Caco-2 (cell line): Measurements from ENCODE around the gene OTOF. TPM values are rescaled to one million over a fixed set of nuclear protein-coding genes. Genes with fewer than 3 reads are reported as not detected.

ENCODE experiments used
- BruUV-seq: library from RNA; stranded (reverse); fragments of 400-500 nt; replicated peaks from 2 replicates; lab custom pipeline; 2021; lab: Mats Ljungman, UMichigan
- CTCF ChIA-PET: fragments of 300-600 bp; sonication (Branson Sonifier 250); formaldehyde crosslinking; loops from one replicate; lab custom pipeline; 2022; ENCODE audit warnings: antibody characterized with exemption; lab: Charles Lee
- POLR2A ChIA-PET: fragments of 300-600 bp; sonication (Branson Sonifier 250); formaldehyde crosslinking; loops from one replicate; lab custom pipeline; 2022; ENCODE audit warnings: antibody characterized with exemption; lab: Charles Lee
- DNase-seq, 2 experiments: peaks; one replicate each; pipeline versions ENCODE4 v3.0.0 to v3.0.0-alpha.2; 2020 to 2022
- H3K27me3 ChIP-seq: replicated peaks from 2 replicates; pipeline ENCODE4 v1.6.0; 2011; ENCODE audit warnings: low read length; ENCODE audit not compliant: control insufficient read depth, insufficient read depth
- H3K36me3 ChIP-seq: 2 replicates; pipeline ENCODE4 v1.5.1; 2011; ENCODE audit warnings: low read length; ENCODE audit not compliant: control insufficient read depth, insufficient read depth
- H3K4me1 ChIP-seq: fragments of 250-450 bp; sonication (Bioruptor Pico); 2 replicates; pipeline ENCODE4 v1.5.1; 2020; ENCODE audit warnings: mild to moderate bottlenecking
- H3K4me3 ChIP-seq: 2 replicates; pipeline ENCODE4 v1.5.1; 2011; ENCODE audit warnings: low read depth, mild to moderate bottlenecking, control low read depth, low read length
- H3K9me3 ChIP-seq: fragments of 250-450 bp; sonication (Bioruptor Pico); 2 replicates; pipeline ENCODE4 v1.5.1; 2020; ENCODE audit warnings: mild to moderate bottlenecking, moderate library complexity
- H3K27ac Mint-ChIP-seq: one replicate; pipeline ENCODE4 v1.8.0; 2022; ENCODE audit warnings: mixed read lengths; ENCODE audit not compliant: unreplicated experiment
- H3K27me3 Mint-ChIP-seq: one replicate; pipeline ENCODE4 v1.8.0; 2022; ENCODE audit warnings: mixed read lengths; ENCODE audit not compliant: insufficient read depth, unreplicated experiment
- H3K36me3 Mint-ChIP-seq: one replicate; pipeline ENCODE4 v1.8.0; 2022; ENCODE audit warnings: mild to moderate bottlenecking, mixed read lengths; ENCODE audit not compliant: insufficient read depth, unreplicated experiment
- H3K4me1 Mint-ChIP-seq: one replicate; pipeline ENCODE4 v1.8.0; 2022; ENCODE audit warnings: low read depth, mixed read lengths; ENCODE audit not compliant: unreplicated experiment
- H3K4me3 Mint-ChIP-seq: one replicate; pipeline ENCODE4 v1.8.0; 2022; ENCODE audit warnings: mild to moderate bottlenecking, moderate library complexity, mixed read lengths; ENCODE audit not compliant: unreplicated experiment
- H3K9me3 Mint-ChIP-seq: one replicate; pipeline ENCODE4 v1.8.0; 2022; ENCODE audit warnings: mixed read lengths; ENCODE audit not compliant: unreplicated experiment
- intact Hi-C: fragments of 100-400 bp; cut with micrococcal nuclease; formaldehyde crosslinking; loops from one replicate; pipeline ENCODE4 v1.10.0; 2022; ENCODE audit not compliant: unreplicated experiment
- total RNA-seq: library from RNA; stranded (reverse); gene quantifications from 2 replicates; pipeline ENCODE4 v1.2.3, GENCODE V29; 2022
- TF ChIP-seq, protein P1 (sequence below), 2 experiments: fragments of 200-600 bp in 1 of 2; IDR thresholded peaks; 1 replicate in 1 of 2; 2 replicates in 1 of 2; pipeline versions ENCODE4 v1.5.1 to v1.8.0; 2011 to 2022; ENCODE audit warnings: antibody characterized with exemption in 1 of 2, control low read depth in 1 of 2, inconsistent platforms in 1 of 2, low read depth in 1 of 2, low read length in 1 of 2, mild to moderate bottlenecking in 1 of 2, moderate library complexity in 1 of 2; ENCODE audit not compliant: insufficient read depth in 1 of 2, severe bottlenecking in 1 of 2, unreplicated experiment in 1 of 2

OTOF gene
- total RNA-seq, 1 experiment from 2014 or later: 0.09 TPM

DNA sequence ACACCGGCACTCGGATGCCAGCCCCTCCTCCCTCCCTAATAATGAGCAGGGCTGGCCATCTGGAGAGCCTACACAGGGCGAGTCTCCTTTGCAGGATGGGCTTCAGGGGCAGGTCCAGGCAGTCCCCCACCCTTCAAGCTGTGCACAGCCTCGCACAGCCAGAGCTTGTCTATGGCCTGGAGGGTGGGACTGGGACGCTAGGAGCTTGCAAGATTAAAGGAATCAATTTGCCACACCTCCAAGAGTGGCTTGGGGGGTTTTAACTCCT lies 43.9 kb upstream of the OTOF start:
- POLR2A ChIA-PET: no interaction called here
- H3K27me3 Mint-ChIP-seq: peaks cover 5% of the 10 kb centered on the region
- no peak overlapping the region for H3K27ac Mint-ChIP-seq
- no TSS peak for BruUV-seq
- no peaks in the 10 kb centered on the region for H3K36me3 Mint-ChIP-seq
- H3K9me3 Mint-ChIP-seq: no peaks in the 10 kb centered on the region
- CTCF ChIA-PET: interaction anchor here (0.6 kb wide), 1 partner anchor 34 kb away, joined by 3 read pairs; no protein-coding TSS in a partner anchor
- TF ChIP-seq, protein P1, sequence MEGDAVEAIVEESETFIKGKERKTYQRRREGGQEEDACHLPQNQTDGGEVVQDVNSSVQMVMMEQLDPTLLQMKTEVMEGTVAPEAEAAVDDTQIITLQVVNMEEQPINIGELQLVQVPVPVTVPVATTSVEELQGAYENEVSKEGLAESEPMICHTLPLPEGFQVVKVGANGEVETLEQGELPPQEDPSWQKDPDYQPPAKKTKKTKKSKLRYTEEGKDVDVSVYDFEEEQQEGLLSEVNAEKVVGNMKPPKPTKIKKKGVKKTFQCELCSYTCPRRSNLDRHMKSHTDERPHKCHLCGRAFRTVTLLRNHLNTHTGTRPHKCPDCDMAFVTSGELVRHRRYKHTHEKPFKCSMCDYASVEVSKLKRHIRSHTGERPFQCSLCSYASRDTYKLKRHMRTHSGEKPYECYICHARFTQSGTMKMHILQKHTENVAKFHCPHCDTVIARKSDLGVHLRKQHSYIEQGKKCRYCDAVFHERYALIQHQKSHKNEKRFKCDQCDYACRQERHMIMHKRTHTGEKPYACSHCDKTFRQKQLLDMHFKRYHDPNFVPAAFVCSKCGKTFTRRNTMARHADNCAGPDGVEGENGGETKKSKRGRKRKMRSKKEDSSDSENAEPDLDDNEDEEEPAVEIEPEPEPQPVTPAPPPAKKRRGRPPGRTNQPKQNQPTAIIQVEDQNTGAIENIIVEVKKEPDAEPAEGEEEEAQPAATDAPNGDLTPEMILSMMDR (IDR thresholded peaks at IDR 0.05; ENCODE audit: insufficient read depth in 1 of 2, low read depth in 1 of 2, low read length in 1 of 2, severe bottlenecking in 1 of 2, unreplicated experiment in 1 of 2): no peak
- intact Hi-C loops: loop anchor here (1.0 kb wide), 3 partner anchors 33 to 224 kb away; no protein-coding TSS in a partner anchor
- H3K4me3 ChIP-seq: no peak overlapping the region
- DNase-seq: no peak
- no peaks in the 10 kb centered on the region for H3K9me3 ChIP-seq
- H3K27me3 ChIP-seq: no peaks in the 10 kb centered on the region; the same call in 1 of the 2 replicates
- H3K4me1 ChIP-seq: no peaks in the 10 kb centered on the region
- no peak overlapping the region for H3K4me3 Mint-ChIP-seq
- no peaks in the 10 kb centered on the region for H3K4me1 Mint-ChIP-seq
- H3K36me3 ChIP-seq: no peaks in the 10 kb centered on the region

DNA sequence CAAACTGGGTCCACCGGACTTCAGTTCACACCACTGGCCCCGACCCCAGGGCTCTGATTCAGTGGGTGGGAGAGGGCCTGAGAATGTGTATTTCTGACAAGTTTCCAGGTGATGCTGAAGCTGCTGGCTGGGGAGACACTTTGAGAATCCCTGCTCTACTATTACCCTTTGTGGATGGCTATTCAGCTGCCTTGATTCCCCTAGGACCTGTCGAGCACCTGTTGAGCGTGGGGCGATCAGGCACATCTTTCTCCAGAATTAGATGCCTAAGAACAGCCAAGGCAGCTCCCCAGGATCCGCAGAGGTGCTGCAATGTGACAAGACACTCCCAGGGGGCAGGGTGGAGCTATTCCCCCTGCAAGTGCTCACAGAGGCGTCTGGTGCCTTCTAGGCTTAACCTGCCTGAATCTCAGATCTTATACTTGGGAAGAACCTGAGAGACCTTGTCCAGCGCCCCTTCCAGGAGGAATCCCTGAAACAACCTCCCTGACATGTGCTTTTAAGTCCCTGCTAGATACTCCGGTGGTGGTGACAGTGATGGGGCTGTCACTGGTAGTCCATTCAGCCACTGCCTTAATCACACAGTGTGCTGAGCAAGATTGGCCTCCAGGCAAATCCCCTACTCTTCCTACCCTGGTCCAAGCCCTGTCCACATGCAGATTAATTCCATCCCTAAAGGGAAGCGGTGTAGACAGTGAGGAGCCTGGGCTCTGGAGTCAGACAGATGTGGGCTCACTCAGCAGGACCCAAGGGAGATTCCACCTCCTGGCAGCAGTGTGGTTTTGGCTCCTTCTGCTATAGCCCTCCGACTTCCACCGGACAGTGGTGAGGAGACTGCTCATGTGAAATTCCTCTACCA lies 43.4 kb upstream of the OTOF start:
- H3K4me1 Mint-ChIP-seq: no peaks in the 10 kb centered on the region
- H3K36me3 Mint-ChIP-seq: no peaks in the 10 kb centered on the region
- peaks cover 5% of the 10 kb centered on the region for H3K27me3 Mint-ChIP-seq
- H3K4me3 ChIP-seq: no peak overlapping the region
- H3K4me3 Mint-ChIP-seq: no peak overlapping the region
- TF ChIP-seq, protein P1 (IDR thresholded peaks at IDR 0.05; ENCODE audit: insufficient read depth in 1 of 2, low read depth in 1 of 2, low read length in 1 of 2, severe bottlenecking in 1 of 2, unreplicated experiment in 1 of 2): peak; percentile 79 to 88
- H3K27me3 ChIP-seq: no peaks in the 10 kb centered on the region; the same call in 1 of the 2 replicates
- ChIA-PET CTCF (interaction anchor here (0.7 to 2.6 kb wide), 11 partner anchors 10 to 85 kb away, joined by 3 to 42 read pairs (median 4); no protein-coding TSS in a partner anchor), POLR2A (no interaction called here)
- H3K27ac Mint-ChIP-seq: no peak overlapping the region
- peak; percentile 60 to 71 for DNase-seq
- no peaks in the 10 kb centered on the region for H3K9me3 ChIP-seq
- H3K9me3 Mint-ChIP-seq: no peaks in the 10 kb centered on the region
- intact Hi-C loops: loop anchor here (1.0 kb wide), 3 partner anchors 34 to 225 kb away; no protein-coding TSS in a partner anchor
- BruUV-seq: no TSS peak
- no peaks in the 10 kb centered on the region for H3K4me1 ChIP-seq
- H3K36me3 ChIP-seq: no peaks in the 10 kb centered on the region

DNA sequence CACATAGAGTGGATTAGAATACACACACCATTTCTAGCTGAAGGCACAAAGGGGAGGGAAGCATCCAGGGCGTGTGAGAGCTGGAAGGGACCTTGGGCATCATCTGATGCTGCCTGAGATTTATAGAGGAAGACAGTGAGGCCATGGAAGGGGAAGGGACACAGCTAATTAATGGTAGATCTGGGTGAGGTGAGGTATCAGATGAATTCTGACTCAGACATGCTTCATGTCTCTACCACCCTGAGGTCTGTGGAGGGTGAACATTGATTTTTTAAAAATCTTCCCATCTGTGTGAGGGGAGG lies 42.2 kb upstream of the OTOF start:
- intact Hi-C loops: no loop called here
- ChIA-PET CTCF (interaction anchor here (1.5 to 2.6 kb wide), 3 partner anchors 16 to 57 kb away, joined by 3 to 42 read pairs (median 3); no protein-coding TSS in a partner anchor), POLR2A (no interaction called here)
- H3K36me3 ChIP-seq: no peaks in the 10 kb centered on the region
- TF ChIP-seq, protein P1 (IDR thresholded peaks at IDR 0.05; ENCODE audit: insufficient read depth in 1 of 2, low read depth in 1 of 2, low read length in 1 of 2, severe bottlenecking in 1 of 2, unreplicated experiment in 1 of 2): no peak
- H3K4me1 ChIP-seq: no peaks in the 10 kb centered on the region
- H3K27me3 ChIP-seq: no peaks in the 10 kb centered on the region; the same call in 1 of the 2 replicates
- H3K27me3 Mint-ChIP-seq: peaks cover 5% of the 10 kb centered on the region
- no peak for DNase-seq
- no peaks in the 10 kb centered on the region for H3K9me3 ChIP-seq
- H3K27ac Mint-ChIP-seq: no peak overlapping the region
- no peak overlapping the region for H3K4me3 Mint-ChIP-seq
- no peaks in the 10 kb centered on the region for H3K9me3 Mint-ChIP-seq
- H3K36me3 Mint-ChIP-seq: no peaks in the 10 kb centered on the region
- H3K4me3 ChIP-seq: no peak overlapping the region
- no TSS peak for BruUV-seq
- H3K4me1 Mint-ChIP-seq: no peaks in the 10 kb centered on the region
